IMR-90 (cell line): ENCODE measurements around the gene YPEL2. TPM values are rescaled to one million over a fixed set of nuclear protein-coding genes. Genes with fewer than 3 reads are reported as not detected.

Experiments used
- BHLHE40 ChIP-seq: fragments of 150-350 bp; IDR thresholded peaks from 2 replicates; pipeline ENCODE4 v1.6.1; 2016; ENCODE audit warnings: mild to moderate bottlenecking, low read depth, low read length
- FOS ChIP-seq: fragments of 150-350 bp; IDR thresholded peaks from 2 replicates; pipeline ENCODE4 v1.6.1; 2016; ENCODE audit warnings: low read depth, low read length
- POLR2A ChIP-seq: IDR thresholded peaks from 2 replicates; pipeline ENCODE4 v1.6.1; 2012; ENCODE audit warnings: mild to moderate bottlenecking, low read depth, low read length
- RAD21 ChIP-seq: IDR thresholded peaks from 2 replicates; pipeline ENCODE4 v1.6.1; 2012; ENCODE audit warnings: low read length, improper control_type of control experiment
- RCOR1 ChIP-seq: IDR thresholded peaks from 2 replicates; pipeline ENCODE4 v1.6.1; 2012; ENCODE audit warnings: mild to moderate bottlenecking, low read length, improper control_type of control experiment; ENCODE audit not compliant: insufficient replicate concordance
- SMC3 ChIP-seq: fragments of 150-350 bp; IDR thresholded peaks from 2 replicates; pipeline ENCODE4 v1.6.1; 2016; ENCODE audit warnings: low read depth, mild to moderate bottlenecking, antibody characterized with exemption, low read length, moderate library complexity
- polyA plus RNA-seq, 3 experiments: library from polyadenylated mRNA; depleted of rRNA; stranded (reverse); fragments of >200 nt; gene quantifications; 2 replicates each; pipeline ENCODE4 v1.2.3, GENCODE V29; 2012; ENCODE audit warnings: low replicate concordance in 1 of 3
- total RNA-seq: library from RNA; depleted of rRNA; stranded (reverse); fragments of >200 nt; gene quantifications from 2 replicates; pipeline ENCODE4 v1.2.3, GENCODE V29; 2012

YPEL2 gene
- total and polyA plus RNA-seq, 2 of the 4 experiments (the other 2 are of a cell fraction): 2.3 to 3.4 TPM

DNA sequence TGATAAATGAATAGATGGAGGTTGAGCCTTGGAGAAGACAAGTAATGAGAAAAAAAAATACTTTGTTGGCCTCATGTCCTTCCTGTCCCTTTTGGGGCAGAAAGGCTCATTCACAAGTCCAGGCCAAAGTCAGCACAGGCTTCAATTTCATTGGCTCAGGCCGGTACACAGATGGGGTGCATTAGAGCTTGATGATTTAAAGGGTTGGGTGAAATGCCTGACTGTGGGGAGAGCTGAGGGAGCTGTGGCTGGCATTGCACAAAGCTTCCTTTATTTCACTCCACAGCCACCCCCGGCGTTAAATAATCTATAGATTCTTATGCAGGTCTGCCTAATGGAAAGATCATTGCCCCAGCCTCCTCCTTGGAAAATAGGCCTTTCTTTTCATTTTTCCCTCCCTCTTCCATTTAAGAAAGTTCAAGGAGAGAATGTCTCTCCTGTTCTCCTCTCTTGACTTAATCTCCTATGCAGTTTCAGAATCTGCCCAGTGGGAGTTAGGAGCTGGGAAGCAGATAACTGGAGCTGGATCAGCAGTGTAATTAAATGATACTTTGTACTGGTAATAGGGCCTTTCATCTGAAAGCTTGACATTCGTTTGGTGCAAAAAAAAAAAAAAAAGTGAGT is 24.4 kb downstream of the YPEL2 start (continued):
- TF ChIP-seq POLR2A: no peak
- TF ChIP-seq RCOR1: no peak
- no peak for TF ChIP-seq BHLHE40
- no peak for TF ChIP-seq SMC3
- TF ChIP-seq RAD21: no peak
- no peak for TF ChIP-seq FOS
